IPS-20b (cell line): ENCODE measurements around the gene CD160.

ENCODE experiments used
- H3K27ac ChIP-seq: one replicate; pipeline ENCODE4 v1.5.1; 2013; ENCODE audit warnings: low read length
- H3K27me3 ChIP-seq: 2 replicates; pipeline ENCODE4 v1.6.1; 2013; ENCODE audit warnings: mild to moderate bottlenecking, low read length, inconsistent platforms; ENCODE audit not compliant: insufficient read depth
- H3K36me3 ChIP-seq: 2 replicates; pipeline ENCODE4 v1.6.1; 2013; ENCODE audit warnings: low read depth, mild to moderate bottlenecking, inconsistent platforms, low read length, moderate library complexity; ENCODE audit not compliant: insufficient read depth
- H3K4me1 ChIP-seq: 2 replicates; pipeline ENCODE4 v1.6.1; 2013; ENCODE audit warnings: mild to moderate bottlenecking, control low read depth, inconsistent platforms, low read length, moderate library complexity; ENCODE audit not compliant: insufficient read depth
- H3K4me3 ChIP-seq: 2 replicates; pipeline ENCODE4 v1.5.1; 2013; ENCODE audit warnings: mild to moderate bottlenecking, low read length, inconsistent platforms
- H3K9ac ChIP-seq: 2 replicates; pipeline ENCODE4 v1.6.1; 2013; ENCODE audit warnings: low read depth, mild to moderate bottlenecking, inconsistent platforms, low read length, moderate library complexity
- H3K9me3 ChIP-seq: 2 replicates; pipeline ENCODE4 v1.6.1; 2013; ENCODE audit warnings: mild to moderate bottlenecking, low read depth, low read length, inconsistent platforms; ENCODE audit not compliant: insufficient read depth

CD160 gene

DNA sequence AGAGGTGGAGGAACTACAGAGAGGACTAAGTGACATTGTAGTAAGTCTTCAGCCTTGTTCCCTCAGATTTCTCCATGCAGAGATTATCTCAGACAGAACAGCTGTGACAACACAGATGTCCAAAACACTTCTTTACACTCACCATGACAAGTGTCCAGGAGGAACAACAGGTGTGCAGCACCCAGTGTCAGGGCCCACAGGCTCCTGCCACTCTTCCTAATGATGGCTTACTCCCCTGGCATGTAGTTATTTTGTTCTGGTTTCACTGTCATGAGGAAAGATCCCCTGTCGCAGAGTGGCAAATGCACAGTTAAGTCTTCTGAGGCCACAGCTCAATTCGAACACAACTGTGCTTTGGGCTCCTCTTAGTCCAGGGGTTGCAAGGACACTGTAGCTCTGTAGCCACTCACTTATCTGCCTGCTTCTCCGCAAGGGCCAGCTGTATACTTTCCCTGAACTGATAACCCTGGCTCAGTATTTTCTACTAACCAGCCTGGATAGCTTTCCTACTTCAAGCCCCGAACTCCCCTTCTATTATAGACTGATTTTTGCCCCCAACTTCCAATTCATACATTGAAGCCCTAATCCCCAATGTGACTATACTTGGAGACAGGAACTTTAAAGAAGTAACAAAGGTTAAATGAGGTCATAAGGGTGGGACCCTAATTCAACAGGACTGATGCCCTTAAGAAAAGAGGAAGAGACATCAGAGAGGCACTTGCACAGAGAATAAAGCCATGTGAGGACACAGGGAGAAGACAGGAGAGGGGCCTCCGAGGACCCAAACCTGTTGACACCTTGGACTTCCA, 23.3 kb upstream of the CD160 start:
- H3K4me1 ChIP-seq, result no peaks in the 10 kb centered on the region
- H3K36me3 ChIP-seq, result no peaks in the 10 kb centered on the region
- H3K9ac ChIP-seq, result no peak overlapping the region
- no peak overlapping the region for H3K4me3 ChIP-seq
- H3K27ac ChIP-seq, result no peak overlapping the region
- H3K9me3 ChIP-seq, result no peaks in the 10 kb centered on the region
- H3K27me3 ChIP-seq, result no peaks in the 10 kb centered on the region

DNA sequence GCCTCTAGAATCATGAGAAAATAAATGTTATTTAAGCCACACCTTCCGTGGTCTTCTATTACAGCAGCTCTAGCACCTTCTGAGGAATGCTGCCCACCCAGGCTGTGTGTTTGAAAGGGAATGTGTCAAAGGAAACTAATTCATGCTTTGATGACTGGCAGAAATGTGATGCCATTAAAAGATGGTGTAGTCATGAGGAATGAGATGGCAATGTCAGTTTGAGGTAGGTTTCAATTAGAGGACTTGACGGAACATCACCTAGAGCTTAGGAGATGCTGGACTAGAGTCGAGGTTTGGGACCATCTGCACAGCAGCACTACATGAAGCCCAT, 22.7 kb upstream of the CD160 start:
- Histone ChIP-seq H3K36me3 (no peaks in the 10 kb centered on the region), H3K9me3 (no peaks in the 10 kb centered on the region), H3K9ac (no peak overlapping the region), H3K27me3 (no peaks in the 10 kb centered on the region), H3K4me3 (no peak overlapping the region), H3K4me1 (no peaks in the 10 kb centered on the region), H3K27ac (no peak overlapping the region)

DNA sequence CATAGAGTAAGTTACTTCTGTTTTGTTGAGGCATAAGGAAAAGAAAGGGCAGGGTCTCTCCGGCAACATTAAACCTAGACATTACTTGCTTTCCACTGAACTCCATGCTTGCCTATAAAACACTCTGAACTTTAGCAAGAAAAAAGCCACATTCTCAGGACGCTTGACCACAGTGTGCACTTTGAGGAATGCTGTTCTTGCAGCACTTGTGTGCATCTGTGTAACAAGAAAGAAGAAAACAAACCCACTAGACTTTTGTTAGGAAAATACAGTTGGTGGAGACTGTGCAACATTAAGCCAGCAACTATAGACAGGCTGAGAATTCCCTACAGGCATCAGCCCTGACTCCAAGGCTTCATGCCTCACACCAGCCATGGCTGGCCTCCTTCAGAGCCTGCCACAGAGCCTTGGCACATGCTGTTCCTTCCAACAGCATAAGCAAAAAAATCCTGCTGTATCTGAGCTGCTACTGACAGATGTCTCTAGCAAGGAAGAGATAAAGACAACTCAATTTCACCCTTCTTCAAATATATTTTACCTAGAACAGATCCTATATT, 17.9 kb upstream of the CD160 start:
- 0 out of 2 replicates have a peak, but pooled peaks cover 5% of the 10 kb centered on the region for H3K27me3 ChIP-seq
- H3K36me3 ChIP-seq, result no peaks in the 10 kb centered on the region
- H3K4me3 ChIP-seq, result no peak overlapping the region
- H3K27ac ChIP-seq, result no peak overlapping the region
- H3K9ac ChIP-seq, result no peak overlapping the region
- H3K4me1 ChIP-seq, result no peaks in the 10 kb centered on the region
- H3K9me3 ChIP-seq, result no peaks in the 10 kb centered on the region

DNA sequence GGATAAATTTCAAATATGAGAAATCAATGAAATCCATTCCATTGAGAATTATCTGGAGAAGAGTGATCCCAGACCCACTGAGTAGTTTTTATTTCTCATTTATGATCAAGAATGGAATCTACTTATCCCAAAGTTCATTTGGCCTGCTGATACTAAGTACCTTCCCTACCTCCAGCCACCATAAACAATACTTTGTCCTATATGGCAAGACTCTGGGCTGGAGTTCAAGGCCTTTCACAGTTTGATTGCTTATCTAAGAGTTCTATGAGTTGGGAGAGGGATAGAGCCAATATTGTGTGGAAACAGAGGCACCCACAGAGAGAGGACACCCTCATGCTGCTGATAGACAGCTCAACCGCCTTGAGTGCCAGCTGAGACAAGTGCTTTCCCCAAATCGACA, 17.2 kb upstream of the CD160 start:
- H3K4me1 ChIP-seq, result no peaks in the 10 kb centered on the region
- no peak overlapping the region for H3K4me3 ChIP-seq
- H3K27ac ChIP-seq, result no peak overlapping the region
- no peak overlapping the region for H3K9ac ChIP-seq
- 0 out of 2 replicates have a peak, but pooled peaks cover 5% of the 10 kb centered on the region for H3K27me3 ChIP-seq
- H3K36me3 ChIP-seq, result no peaks in the 10 kb centered on the region
- H3K9me3 ChIP-seq, result no peaks in the 10 kb centered on the region

DNA sequence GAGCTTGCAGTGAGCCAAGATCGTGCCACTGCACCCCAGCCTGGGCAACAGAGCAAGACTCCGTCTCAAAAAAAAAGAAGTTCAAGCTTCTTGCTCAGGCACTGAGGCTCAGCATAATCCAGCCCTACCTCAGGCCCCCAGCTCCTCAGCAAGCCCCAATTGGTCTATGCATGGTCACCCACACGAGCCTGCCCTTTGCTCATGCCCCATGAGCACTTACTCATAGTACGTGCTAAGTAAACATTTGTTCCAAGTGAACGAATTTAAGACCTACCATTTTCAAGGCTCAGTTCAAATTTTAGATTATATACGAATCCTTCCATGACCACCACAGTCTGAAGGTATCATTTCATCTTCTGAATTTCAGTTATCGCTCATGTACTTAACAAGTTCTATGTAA, 16.5 kb upstream of the CD160 start:
- Histone ChIP-seq H3K4me1 (peaks cover 3% of the 10 kb centered on the region; the same call in 1 of the 2 replicates), H3K9me3 (no peaks in the 10 kb centered on the region), H3K9ac (no peak overlapping the region), H3K27me3 (0 out of 2 replicates have a peak, but pooled peaks cover 5% of the 10 kb centered on the region), H3K27ac (no peak overlapping the region), H3K4me3 (no peak overlapping the region), H3K36me3 (no peaks in the 10 kb centered on the region)

DNA sequence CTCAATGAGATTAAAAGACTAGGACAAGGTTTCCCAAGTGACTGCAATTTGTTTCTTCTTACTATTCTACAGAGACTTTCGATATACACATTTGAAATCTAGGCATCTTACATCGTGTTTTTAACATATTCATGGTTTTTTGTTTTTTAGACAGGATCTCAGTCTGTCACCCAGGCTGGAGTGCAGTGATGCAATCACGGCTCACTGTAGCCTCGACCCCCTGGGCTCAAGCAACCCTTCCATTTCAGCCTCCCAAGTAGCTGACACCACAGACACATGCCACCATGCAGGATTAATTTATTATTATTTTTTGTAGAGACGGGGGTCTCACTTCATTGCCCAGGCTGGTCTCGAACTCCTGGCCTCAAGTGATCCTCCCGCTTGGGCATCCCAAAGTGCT, 13.7 kb upstream of the CD160 start:
- Histone ChIP-seq H3K27ac (no peak overlapping the region), H3K4me3 (no peak overlapping the region), H3K27me3 (0 out of 2 replicates have a peak, but pooled peaks cover 5% of the 10 kb centered on the region), H3K9me3 (no peaks in the 10 kb centered on the region), H3K4me1 (peaks cover 5% of the 10 kb centered on the region; the same call in 1 of the 2 replicates), H3K36me3 (no peaks in the 10 kb centered on the region), H3K9ac (no peak overlapping the region)

DNA sequence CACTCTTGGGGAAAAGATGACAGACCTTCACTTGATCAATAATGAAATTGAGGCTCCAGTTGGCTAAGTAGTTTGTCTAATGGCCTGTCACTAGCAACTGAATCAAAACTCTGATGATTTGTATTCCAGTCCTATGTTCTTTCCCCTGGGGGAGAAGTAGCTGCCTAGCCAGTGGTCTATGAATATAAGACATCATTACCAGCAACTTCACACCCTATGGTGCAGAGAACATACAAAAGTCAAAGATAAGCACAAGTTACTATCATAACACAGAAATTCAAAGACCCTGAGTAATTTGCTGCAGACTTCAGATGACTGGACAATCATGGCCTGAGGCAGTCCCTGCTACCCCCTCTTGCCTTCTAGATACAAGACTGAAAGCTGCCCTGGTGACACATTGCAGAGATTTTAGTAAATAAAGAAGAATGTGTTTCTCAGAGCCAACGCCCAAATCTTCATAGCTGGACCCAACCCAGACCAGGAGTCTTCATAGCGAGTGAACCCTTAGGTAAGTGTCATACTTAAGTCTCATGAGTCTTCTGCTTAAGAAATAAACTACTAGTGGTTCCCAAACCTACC, 13.1 kb upstream of the CD160 start:
- H3K27ac ChIP-seq, result no peak overlapping the region
- no peak overlapping the region for H3K9ac ChIP-seq
- 0 out of 2 replicates have a peak, but pooled peaks cover 5% of the 10 kb centered on the region for H3K27me3 ChIP-seq
- no peaks in the 10 kb centered on the region for H3K36me3 ChIP-seq
- H3K4me1 ChIP-seq, result peaks cover 5% of the 10 kb centered on the region; the same call in 1 of the 2 replicates
- H3K9me3 ChIP-seq, result no peaks in the 10 kb centered on the region
- no peak overlapping the region for H3K4me3 ChIP-seq

DNA sequence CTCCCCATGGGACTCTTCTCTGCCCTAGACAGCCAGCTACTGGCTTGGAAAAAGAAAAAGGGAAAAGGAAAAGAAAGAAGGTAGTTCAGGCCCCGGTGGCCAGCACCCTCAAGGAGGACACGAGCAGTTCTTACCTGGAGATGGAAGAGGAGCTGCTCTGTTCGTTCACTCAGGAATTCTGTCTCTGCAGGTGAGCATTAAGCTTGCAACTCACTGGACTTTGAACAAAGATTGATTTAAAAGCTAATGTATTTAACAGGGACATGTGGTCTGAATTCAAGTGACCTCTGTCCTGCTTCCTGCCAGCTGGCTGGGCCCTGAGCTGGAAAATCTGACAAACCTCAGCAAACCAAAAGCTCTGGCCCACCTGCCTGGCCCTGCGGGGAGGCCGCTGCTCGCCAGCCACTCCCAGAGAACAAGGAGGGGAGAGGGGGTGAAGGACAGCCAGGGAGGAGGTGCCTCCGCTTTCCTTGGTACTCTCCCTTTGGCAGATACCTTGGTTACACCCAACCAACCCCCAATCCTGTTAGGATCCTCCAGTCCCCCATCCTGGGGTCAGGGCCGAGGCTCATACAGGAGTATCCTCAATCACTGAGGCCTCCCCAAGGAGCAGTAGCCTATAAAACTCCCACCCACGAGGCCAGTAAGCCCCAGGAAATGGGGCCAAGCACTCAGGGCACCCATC, 12.0 kb upstream of the CD160 start, which contains the start of gene PDZK1:
PDZK1 (minus strand) TSS at position 186 of the 685 bp plus-strand sequence. CDS start 19,347 bp downstream, outside the sequence.
- Histone ChIP-seq H3K4me1 (peaks cover 5% of the 10 kb centered on the region; the same call in 1 of the 2 replicates), H3K9me3 (no peaks in the 10 kb centered on the region), H3K9ac (no peak within 1 kb of the TSS), H3K36me3 (no peaks in the 10 kb centered on the region), H3K27ac (no peak within 1 kb of the TSS), H3K4me3 (no peak within 1 kb of the TSS), H3K27me3 (0 out of 2 replicates have a peak, but pooled peaks cover 5% of the 10 kb centered on the region)

DNA sequence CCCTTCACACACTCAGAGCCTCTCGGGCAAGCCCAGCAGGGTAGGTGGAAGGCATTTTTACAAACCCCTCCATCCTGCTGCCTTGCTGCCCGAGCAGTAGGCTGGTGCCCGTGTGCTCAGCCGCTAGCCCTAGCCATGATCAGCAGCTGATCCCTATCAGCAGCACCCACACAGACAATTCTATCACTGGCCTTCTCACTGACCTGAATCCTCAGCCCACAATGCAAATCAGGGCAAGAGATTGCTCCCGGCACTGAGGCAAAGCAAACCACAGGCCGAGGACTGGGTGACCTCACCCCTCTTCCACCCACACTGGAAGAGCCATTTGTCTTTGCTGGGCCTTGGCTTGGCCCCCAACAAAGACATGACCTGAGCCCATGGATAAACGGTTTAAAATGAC, 11.2 kb upstream of the CD160 start:
- peaks cover 5% of the 10 kb centered on the region; the same call in 1 of the 2 replicates for H3K4me1 ChIP-seq
- no peaks in the 10 kb centered on the region for H3K36me3 ChIP-seq
- no peak overlapping the region for H3K27ac ChIP-seq

DNA sequence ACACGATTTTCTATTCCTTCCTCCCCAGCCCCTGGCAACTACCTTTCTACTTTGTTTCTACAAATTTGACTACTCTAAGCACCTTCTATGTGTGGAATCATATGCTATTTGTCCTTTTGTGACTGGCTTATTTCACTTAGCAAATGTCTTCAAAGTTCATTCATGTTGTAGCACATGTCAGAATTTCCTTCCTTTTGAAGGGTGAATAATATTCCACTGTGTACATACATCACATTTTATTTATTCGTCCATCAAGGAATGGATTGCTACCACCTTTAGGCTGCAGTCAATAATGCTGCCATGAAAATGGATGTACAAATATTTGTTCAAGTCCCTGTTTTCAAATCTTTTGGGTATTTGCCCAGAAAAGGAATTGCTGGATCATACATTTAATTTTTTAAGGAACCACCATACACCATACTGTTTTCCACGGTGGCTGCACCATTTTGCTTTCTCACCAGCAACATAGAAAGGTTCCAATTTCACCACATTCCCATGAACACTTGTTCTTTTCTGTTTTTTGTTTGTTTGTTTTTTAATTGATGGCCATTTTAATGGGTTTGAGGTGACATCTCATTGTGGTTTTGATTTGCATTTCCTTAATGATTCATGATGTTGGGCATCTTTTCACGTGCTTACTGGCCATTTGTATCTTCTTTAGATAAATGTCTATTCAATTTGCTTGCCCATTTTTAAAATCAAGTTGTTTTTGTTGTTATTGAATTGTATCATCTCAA, 8.8 kb upstream of the CD160 start:
- H3K4me1 ChIP-seq, result peaks cover 5% of the 10 kb centered on the region; the same call in 1 of the 2 replicates
- no peaks in the 10 kb centered on the region for H3K36me3 ChIP-seq
- H3K9me3 ChIP-seq, result no peaks in the 10 kb centered on the region
- H3K9ac ChIP-seq, result no peak overlapping the region
- no peaks in the 10 kb centered on the region for H3K27me3 ChIP-seq
- no peak overlapping the region for H3K27ac ChIP-seq
- H3K4me3 ChIP-seq, result no peak overlapping the region

More for the DNA sequence above, 11.2 kb upstream of the CD160 start:
- Histone ChIP-seq H3K9me3 (no peaks in the 10 kb centered on the region), H3K27me3 (0 out of 2 replicates have a peak, but pooled peaks cover 5% of the 10 kb centered on the region), H3K9ac (no peak overlapping the region), H3K4me3 (no peak overlapping the region)

DNA sequence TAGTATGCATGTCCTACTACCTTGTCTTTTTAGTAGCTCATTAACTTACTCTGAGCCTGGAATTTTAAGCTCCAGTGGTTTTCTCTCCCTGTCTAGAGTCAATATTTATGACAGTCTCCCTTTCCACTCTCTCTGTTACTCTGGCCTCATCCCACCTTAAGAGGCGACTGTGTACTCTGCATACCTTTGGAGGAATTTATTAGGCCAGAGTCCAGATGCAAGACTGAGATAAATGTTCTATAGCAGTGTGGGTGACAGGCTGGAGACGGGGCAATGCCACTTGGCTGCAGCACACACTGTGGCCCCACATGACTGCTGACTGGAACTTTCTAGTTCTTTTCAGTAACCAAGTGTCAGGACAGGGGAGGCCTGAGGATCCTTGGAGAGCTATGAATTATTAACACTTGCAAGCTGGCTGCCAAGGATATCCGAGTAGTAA, 8.1 kb upstream of the CD160 start:
- no peaks in the 10 kb centered on the region for H3K27me3 ChIP-seq
- H3K9me3 ChIP-seq, result no peaks in the 10 kb centered on the region
- no peak overlapping the region for H3K9ac ChIP-seq
- H3K27ac ChIP-seq, result no peak overlapping the region
- H3K4me1 ChIP-seq, result peaks cover 5% of the 10 kb centered on the region; the same call in 1 of the 2 replicates
- H3K4me3 ChIP-seq, result no peak overlapping the region
- H3K36me3 ChIP-seq, result no peaks in the 10 kb centered on the region
